Pericardium fibroblast (primary cell): ENCODE results near the gene TNFSF9. TPM values are rescaled to one million over a fixed set of nuclear protein-coding genes. Genes with fewer than 3 reads are reported as not detected.

ENCODE experiments used
- total RNA-seq: library from RNA; depleted of rRNA; stranded (reverse); fragments of >200 nt; gene quantifications from 2 replicates; pipeline ENCODE4 v1.2.3, GENCODE V29; 2015

TNFSF9 gene, protein sequence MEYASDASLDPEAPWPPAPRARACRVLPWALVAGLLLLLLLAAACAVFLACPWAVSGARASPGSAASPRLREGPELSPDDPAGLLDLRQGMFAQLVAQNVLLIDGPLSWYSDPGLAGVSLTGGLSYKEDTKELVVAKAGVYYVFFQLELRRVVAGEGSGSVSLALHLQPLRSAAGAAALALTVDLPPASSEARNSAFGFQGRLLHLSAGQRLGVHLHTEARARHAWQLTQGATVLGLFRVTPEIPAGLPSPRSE
- 0.34 and 1.8 TPM in 2 replicates for total RNA-seq

DNA sequence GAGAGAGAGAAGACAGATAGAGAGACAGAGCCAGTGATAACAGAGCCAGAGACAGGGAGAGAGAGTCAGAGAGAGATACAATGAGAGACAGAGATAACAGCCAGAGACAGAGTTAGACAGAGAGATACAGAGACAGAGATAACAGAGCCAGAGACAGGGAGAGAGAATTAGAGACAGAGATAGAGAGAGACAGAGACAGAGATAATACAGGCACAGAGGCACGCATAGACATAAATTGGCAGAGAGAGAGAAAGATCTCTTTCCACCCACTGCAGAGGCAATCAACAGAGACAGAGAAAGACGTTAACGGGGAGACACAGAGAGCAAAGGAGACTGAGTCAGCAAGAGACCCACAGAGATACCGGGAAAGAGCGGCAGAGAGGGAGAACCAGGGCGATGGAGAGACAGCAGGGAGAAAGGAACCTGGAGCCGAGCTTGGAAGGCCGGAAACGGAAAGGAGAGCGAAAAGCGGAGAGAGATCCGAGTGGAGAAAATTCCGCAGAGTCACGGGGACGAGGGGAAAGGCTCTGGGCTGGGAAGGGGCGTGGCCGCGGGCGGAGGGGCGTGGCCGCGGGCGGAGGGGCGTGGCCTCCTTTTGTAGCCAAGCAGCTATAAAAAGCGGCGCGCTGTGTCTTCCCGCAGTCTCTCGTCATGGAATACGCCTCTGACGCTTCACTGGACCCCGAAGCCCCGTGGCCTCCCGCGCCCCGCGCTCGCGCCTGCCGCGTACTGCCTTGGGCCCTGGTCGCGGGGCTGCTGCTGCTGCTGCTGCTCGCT, at the start of gene TNFSF9:
Gene TNFSF9, plus strand, starts transcription at position 641 of the 777 bp plus-strand sequence. Its CDS starts 11 bp downstream, at position 652.

DNA sequence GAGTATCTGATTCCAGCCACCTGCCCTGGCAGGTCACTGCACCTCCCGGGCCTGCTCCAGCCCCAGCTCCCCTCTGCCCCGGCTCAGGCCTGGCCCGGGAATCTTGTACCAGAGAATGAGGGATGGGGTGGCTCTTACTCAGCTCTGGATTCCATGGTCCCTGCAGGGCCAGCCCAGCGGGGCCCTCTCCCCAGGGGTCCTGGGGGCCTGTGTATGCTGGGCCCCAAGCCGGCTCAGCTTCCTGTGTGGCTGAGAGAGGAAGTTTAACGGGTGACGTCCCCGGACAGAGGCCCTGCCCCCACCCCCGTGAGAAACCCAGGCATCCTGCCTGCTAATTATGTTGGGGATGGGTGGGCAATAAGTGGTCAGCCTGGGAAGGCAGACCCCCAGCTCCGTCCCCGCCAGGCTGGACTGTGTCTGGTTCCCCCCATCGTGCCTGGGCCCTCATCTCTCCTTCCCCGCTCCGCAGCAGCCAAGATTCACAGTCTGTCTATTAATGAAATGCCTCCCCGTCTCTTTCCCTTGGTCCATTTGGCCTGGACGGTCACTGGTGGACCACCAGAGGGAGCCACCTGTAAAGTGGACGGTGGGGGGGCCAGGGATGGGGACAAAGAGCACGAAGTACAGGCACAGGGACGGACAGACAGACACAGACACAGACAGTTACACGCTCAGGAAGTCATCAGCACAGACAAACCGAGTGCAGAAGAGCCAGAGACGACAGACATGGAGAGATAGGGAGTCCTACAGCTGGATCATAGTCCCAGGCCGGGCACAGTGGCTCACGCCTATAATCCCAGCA, 49.1 kb upstream of the TNFSF9 start, which contains the start of gene DENND1C:
Gene DENND1C, minus strand, starts transcription at position 247 of the 802 bp plus-strand sequence. Its CDS starts 92 bp downstream, at position 155.

DNA sequence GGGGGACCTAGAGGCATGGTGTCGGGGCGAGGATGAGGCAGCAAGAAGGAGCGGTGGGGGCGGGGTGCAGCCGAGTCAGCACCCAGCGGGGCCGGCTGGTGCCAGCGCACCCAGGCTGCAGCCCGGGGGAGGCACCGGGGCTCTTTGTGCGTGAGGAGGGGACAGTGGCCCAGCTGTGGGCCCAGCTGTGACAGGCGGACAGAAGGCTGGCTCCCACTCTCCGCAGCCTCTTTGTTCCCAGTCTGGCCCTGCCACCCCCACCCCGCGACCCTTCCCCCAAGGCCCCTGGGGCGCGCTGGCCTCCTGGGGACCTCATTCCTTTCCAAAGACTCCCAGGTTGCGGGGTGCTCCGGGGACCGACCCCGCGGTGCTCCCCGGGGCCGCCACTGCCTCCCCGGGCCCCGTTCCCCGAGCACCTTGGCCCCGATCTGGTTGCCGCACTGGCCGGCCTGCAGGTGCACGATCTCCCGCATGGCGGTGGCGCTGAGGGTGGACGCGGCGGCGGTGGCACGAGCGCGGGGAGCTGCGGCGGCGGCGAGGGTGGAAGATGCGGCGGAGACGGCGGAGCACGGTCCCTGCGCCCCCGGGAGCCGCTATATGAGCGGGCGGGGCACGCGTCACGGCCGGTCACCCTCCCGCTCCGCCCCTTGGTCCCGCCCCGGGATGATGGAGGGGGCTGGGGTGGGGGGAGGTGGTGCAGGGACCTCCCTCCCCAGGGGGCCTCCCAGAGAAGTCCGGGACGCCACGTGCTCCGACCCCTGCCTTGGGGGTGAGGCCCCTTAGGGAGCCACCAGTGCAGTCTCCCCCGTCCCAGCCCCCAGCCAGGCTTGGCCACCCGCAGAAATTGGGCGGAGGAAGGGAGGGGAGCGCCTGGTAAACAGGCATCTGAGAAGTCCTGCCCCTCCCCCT, 28.8 kb upstream of the TNFSF9 start, which contains the start of gene TUBB4A:
Gene TUBB4A, minus strand, starts transcription at position 570 of the 909 bp plus-strand sequence. Its CDS starts 97 bp downstream, at position 473.

Other genes with a start within 250 kb of the TNFSF9 start
- not detected in 2 replicates for gene ACER1, start 197.4 kb upstream of the TNFSF9 start, total RNA-seq
- 85.9 and 130 TPM in 2 replicates for gene CLPP, start 169.5 kb upstream of the TNFSF9 start, total RNA-seq
- gene ALKBH7, start 158.2 kb upstream of the TNFSF9 start, total RNA-seq = 136 and 172 TPM in 2 replicates
- gene PSPN, start 155.1 kb upstream of the TNFSF9 start, total RNA-seq = 1.0 and 1.2 TPM in 2 replicates
- gene GTF2F1, start 137.9 kb upstream of the TNFSF9 start, total RNA-seq = 36.1 and 43.7 TPM in 2 replicates
- gene KHSRP, start 106.2 kb upstream of the TNFSF9 start, total RNA-seq = 143 and 156 TPM in 2 replicates
- gene SLC25A41, start 97.3 kb upstream of the TNFSF9 start, total RNA-seq = not detected in 2 replicates
- 57.4 and 58.3 TPM in 2 replicates for gene SLC25A23, start 71.2 kb upstream of the TNFSF9 start, total RNA-seq
- gene CRB3, start 66.8 kb upstream of the TNFSF9 start, total RNA-seq = not detected in 2 replicates
- gene DENND1C, start 49.2 kb upstream of the TNFSF9 start, total RNA-seq = 0.09 TPM in 1 of 2 replicates, not detected in the other
- not detected in 2 replicates for gene TUBB4A, start 28.7 kb upstream of the TNFSF9 start, total RNA-seq
- 0.17 TPM in 1 of 2 replicates, not detected in the other for gene CD70, start 60.1 kb downstream of the TNFSF9 start, total RNA-seq
- under 0.01 TPM in 1 of 2 replicates, not detected in the other for gene TNFSF14, start 139.1 kb downstream of the TNFSF9 start, total RNA-seq
- gene C3, start 189.6 kb downstream of the TNFSF9 start, total RNA-seq = 318 and 544 TPM in 2 replicates
- gene GPR108, start 206.6 kb downstream of the TNFSF9 start, total RNA-seq = 54.6 and 70.1 TPM in 2 replicates
- 61.5 and 71.3 TPM in 2 replicates for gene TRIP10, start 208.7 kb downstream of the TNFSF9 start, total RNA-seq
- not detected in 2 replicates for gene SH2D3A, start 236.4 kb downstream of the TNFSF9 start, total RNA-seq
- not detected in 2 replicates for gene VAV1, start 241.7 kb downstream of the TNFSF9 start, total RNA-seq